ENCODE data around the gene AASDH.
A peak's percentile ranks its signal among the peaks of the same experiment; 100 is the strongest.

AASDH gene

GRCh38 chr4:56315543-56315942 is 71.7 kb downstream of the AASDH start:
- no peak for DNase-seq

DNA sequence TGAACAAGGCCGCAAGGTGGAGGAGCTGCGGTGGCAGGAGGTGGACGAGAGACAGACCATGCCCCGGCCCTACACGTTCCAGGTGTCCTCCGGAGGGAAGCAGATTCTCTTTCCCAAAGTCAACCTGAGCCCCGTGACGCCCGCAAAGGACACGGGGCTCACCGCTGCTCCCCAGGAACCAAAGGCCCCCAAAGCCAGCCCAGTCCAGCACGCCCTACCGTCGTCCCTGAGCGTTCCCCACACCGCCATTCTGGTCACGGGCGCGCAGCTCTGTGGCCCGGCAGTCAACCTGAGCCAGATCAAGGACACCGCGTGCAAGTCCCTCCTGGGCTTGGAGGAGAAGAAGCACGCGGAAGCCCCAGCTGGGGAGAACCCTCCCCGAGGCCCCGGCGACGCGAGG is 72.2 kb downstream of the AASDH start:
- no peak for DNase-seq

DNA sequence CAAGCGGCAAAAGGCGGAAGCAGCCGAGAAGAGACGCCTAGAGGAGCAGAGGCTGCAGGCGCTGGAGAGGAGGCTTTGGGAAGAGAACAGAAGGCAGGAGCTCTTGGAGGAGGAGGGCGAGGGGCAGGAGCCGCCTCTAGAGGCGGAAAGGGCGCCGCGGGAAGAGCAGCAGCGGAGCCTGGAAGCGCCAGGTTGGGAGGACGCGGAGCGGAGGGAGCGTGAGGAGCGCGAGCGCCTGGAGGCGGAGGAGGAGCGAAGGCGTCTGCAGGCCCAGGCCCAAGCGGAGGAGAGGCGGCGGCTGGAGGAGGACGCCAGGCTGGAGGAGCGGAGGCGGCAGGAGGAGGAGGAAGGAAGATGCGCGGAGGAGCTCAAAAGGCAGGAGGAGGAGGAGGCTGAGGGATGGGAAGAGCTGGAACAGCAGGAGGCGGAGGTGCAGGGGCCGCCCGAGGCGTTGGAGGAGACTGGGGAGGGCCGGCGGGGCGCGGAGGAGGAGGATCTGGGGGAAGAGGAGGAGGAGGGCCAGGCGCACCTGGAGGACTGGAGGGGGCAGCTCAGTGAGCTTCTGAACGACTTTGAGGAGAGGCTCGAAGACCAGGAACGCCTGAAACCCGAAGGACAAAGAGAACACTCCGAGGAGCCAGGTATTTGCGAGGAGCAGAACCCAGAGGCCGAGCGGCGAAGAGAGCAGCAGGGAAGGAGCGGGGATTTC is 72.9 kb downstream of the AASDH start:
- no peak for DNase-seq

GRCh38 chr4:56313132-56313531 is 74.2 kb downstream of the AASDH start:
- DNase-seq: no peak

DNA sequence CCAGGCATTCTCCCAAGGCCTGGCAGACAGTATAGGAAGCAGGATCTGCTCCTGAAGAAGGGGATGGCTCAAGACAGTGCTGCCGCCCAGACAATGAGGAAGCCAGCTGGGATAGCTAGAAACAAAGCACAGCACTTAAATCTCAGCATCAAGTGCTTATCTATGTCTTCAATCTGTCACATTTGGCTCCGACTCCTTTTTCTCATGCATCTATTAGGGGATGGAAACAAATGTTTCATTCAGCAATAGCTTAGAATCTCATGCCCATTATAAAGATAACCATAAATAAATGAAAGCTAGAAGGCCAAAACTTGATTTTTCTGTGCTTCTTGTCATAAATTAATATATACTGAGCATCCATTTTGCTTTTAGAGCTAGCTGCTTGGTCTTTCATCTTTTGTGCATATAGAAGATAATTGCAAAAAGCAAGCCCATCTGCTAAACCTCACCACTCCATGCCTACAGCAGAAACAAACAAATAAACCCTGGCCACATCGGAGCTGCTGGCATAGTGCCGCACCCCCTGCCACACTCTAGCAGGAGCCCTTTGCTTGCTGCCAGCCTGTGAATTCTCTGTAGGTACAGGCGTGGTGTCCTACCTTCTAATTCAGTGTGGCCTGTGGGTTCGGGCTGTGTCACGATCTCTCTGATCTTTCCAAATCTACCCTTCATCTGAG is 75.9 kb downstream of the AASDH start:
- DNase-seq: no peak

DNA sequence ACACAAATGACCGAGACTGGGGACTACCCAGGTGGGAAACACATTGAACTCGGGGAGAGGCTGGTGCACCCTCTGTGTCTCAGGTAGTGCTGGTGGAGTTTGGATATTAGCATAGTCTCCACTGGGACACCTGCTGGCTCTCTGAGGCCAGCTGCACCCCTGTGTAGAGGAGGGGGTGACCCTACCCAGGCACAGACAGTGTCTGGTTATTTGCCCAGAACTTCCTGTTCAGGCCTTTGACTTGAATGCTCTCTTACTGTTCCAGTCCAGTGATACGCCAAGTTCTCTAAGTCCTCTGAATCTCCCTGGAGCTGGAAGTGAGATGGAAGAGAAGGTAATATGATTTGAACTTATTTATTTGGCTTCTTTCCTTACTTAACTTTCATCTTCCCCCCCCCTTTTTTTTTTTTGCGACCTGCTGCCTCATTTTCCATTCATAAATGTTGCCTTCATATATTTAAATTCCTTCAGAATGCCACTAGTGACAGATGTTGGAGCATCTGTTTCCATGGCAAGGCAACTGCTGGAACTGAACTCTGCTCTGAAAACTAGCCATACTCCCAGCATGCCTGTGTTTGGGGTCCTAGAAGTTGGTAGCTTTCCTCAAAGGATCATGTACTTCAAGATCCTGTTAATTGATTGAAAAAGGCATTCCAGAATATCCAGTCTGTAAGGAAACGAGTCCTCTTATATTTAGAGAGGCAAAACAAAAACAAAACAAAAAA is 76.7 kb downstream of the AASDH start:
- DNase-seq: no peak

- no peak for DNase-seq
Measured at GRCh38 chr4:56308384-56308783, 78.9 kb downstream of the AASDH start.

- no peak for DNase-seq
Measured at GRCh38 chr4:56307423-56307822, 79.9 kb downstream of the AASDH start.

DNA sequence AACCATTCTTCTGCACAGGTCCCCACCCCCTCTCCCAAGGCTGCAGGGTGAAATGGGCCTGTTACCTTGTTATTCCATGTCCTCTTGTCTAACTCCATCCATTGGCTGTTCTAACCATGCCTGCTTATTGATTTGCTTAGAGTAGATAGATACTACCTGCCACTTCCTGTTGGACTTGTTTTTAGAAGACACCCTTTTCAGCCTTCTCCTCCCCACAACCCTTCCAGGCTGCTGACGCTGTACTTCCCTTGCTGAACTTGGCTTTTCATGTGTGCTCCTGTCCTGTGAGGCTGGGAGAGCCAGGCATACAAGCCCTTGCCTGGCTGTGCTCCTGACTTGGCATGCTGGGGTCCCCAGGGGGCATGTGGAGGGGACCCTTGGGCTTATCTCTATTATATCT is 81.9 kb downstream of the AASDH start:
- DNase-seq: no peak

- no peak for DNase-seq
Measured at GRCh38 chr4:56303921-56304320, 83.4 kb downstream of the AASDH start.

GRCh38 chr4:56302760-56303159 is 84.5 kb downstream of the AASDH start:
- DNase-seq: no peak

GRCh38 chr4:56301997-56302496 is 85.2 kb downstream of the AASDH start:
- no peak for DNase-seq

DNA sequence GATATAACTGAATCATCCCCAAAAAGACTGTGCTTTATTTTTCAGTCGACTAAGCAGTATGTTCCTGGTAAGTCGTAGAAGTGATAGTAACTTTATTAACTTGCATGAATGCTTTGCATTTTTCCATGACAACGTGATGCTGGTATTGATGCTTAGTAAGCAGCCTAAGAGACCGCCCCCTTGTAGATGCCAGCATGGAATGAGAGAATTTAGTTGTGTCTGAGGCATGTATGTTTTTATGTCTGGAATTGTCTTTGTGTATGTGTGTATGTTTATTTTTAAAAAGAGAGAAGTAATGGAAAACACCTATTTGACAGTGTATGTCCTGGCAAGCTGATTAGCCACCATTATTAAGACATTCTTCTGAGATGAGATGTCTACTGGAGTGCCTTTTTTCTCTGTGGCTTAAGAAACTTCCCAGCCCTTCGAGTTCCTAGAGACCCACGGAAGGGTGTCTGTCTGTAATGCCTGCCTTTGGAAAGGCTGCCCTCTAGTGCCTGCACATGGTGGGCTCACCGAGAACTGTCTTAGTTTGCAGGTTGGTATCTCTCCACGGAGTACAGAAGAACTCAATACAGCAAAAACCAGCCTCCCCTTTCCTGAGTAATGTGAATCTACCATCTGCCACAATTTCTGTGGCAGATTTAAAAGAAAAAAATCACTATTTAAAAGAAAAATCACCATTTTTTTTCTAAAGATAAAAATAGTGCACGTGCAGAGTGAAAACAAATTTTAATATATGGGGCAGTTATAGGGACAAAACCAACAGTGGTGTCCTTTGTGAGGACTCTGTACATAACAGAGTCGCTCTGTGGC is 85.9 kb downstream of the AASDH start:
- peak; percentile 68 for DNase-seq

DNA sequence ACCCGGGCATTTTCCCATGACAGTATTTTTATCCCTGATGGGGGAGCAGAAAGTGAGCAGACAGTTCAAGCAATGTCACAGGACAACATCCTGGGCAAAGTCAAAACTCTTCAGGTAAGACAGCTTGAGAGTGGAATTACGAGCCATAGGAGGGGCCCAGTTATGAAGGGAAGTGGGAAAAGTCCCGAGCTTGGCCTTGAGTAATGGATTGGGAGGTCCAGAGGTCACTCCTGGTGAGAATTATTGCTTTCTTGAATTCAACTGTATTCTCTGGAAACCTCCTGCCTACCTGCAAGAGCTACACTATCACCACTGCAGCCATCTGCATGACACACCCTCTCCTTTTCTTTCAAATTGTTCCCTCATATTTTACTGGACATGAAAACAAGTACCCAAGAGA is 89.1 kb downstream of the AASDH start:
- no peak for DNase-seq

DNA sequence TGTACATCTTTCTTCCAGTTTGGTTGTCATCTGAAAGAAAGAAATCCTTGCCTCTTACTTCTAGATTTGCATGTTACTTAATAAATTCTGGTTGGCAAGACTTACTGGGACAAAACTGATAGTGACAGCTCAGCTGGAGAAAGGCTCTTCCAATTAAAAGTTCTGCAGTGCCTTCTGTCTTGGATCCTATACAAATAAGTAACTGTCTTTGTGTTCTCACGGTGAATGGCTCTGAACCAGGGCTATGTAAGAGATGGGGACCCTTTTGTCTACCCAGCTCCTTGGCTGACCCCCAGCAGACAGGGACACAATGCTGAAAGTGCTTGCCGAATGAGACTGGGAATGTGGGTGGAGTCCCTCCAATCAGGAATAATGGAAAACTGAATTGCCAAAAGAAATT is 89.5 kb downstream of the AASDH start:
- DNase-seq: no peak

DNA sequence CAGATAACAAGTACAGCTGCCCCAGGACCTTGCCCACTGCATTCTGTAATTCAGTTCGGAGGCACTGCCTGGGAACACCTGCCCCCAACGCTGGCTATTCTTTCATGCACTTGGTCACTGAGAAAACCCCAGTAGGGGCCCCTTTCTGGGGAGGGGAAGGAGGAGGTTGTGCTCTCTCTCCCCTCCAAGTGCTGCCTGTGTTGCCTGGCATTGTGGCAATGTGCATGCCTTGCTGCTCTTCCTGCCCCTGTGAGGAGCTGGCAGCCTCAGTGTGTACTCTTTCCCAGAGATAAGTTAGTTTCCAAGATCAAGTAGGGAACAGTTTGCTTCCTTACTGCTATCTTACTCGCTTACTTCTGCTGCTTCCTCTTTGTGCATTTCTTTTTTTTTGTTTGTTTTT is 90.8 kb downstream of the AASDH start:
- no peak for DNase-seq

DNA sequence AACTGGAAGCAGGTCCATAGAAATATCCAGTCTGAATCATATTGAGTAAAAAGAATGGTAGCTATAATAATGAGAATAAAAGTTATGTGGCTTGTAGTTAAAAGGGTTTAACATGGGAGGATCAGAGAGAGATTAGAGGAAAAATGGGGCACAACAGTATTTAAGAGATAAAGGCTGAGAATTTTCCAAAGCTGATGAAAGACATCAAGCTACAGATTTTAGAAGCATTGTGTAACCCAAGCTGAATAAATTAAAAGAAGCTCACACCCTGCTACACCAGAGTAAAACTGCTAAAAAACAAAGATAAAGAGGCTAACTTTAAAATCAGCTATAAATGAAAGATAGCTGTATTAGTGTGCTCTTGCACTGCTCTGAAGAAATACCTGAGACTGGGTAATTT is 94.2 kb downstream of the AASDH start:
- DNase-seq: no peak

DNA sequence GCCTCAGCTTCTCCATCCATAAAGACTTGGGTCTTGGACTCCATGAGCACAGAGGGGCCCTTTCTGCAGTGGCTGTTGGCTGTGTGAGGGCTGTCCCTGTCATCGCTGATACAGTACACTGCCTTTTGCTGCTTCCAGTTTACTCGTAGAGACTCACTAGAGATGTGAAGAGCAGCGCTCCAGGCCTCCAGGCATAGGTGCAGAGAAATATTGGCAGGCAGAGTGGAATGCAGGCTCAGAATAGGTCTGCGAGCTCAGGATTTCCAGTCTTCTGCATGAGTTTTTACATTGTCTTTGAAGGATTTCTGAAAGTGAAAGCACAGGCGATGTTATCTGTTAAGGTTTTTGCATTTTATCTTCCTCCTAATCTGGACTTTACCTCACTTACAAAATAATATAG is 97.4 kb downstream of the AASDH start:
- no peak for DNase-seq

GRCh38 chr4:56288663-56289062 is 98.6 kb downstream of the AASDH start:
- no peak for DNase-seq

All from activated naive CD4-positive, alpha-beta T cell treated with anti-CD3 and anti-CD28 coated beads, Interleukin-2, amount 50 U/mL, for 16 hours (primary cell).